ENCODE results near the gene TMTC4. TPM values are rescaled to one million over a fixed set of nuclear protein-coding genes. Genes with fewer than 3 reads are reported as not detected.
"Not testable (repeated sequence)": the region's sequence is repeated elsewhere in the genome, so short reads cannot be mapped to it uniquely, and the experiment has no call there.

Gene TMTC4
- total RNA-seq, 5 donors from 2014 or later (not counting 1 experiment from before 2014, with no cell fraction given), result 7.0 to 52.2 (median 27.7) TPM

DNA sequence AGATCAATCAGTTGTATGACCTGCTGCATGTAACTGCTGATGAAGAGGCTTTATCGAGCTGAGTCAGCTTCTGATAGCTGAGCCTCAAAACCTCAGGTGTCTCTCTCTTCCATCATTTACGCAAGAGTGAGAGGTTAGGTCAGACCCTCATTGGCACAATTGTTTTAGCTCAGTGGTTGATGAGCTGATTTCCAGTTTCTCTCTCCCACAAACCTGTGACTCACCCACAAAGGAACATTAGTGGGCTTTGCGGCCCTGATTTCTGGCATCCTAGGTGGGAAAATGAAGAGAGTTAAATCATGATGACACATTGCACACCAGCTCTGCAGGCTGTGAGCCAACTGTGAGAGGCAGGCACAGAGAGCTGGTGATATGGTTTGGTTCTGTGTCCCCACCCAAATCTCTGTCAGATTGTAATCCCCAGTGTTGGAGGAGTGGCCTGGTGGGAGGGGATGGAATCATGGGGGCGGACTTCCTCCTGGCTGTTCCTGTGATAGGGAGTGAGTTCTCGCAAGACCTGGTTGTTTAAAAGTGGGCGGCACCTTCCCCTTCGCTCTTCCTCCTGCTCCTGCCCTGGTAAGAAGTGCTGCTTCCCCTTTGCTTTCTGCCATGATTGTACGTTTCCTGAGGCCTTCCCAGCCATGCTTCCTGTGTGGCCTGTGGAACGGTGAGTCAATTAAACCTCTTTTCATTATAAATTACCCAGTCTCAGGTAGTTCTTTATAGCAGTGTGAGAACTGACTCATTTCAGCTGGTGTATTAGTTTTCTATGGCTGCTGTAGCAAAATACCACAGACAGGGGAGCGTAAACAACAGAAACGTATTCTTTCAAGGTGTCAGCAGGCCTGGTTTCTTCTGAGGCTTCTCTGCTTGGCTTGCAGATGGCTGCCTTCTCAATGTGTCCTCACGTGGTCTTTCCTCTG, 33.5 kb upstream of the TMTC4 start:
- no peaks in the 10 kb centered on the region for H3K4me1 Mint-ChIP-seq
- H3K27ac ChIP-seq (ENCODE audit: low read length), result no peak overlapping the region
- POLR2A ChIA-PET, result interaction anchor here in 1 of 2 donors (0.6 kb wide), 1 partner anchor 94 kb away, joined by 5 read pairs; no protein-coding TSS in a partner anchor
- WGBS (ENCODE audit: insufficient coverage), result 82% methylated on average over 6 of the region's 12 CpGs
- no peaks in the 10 kb centered on the region for H3K36me3 ChIP-seq (ENCODE audit: control insufficient read depth in 2 of 2, extremely low read depth in 1 of 2, insufficient read depth in 1 of 2, low read length in 1 of 2)
- DNase-seq (no peak), ATAC-seq (replicated peaks in 1 of 4) (no peak)
- no peaks in the 10 kb centered on the region for H3K9me3 Mint-ChIP-seq
- CTCF ChIA-PET, result no interaction called here
- no peaks in the 10 kb centered on the region for H3K27me3 ChIP-seq (replicated peaks in 1 of 2; ENCODE audit: control insufficient read depth in 2 of 2, extremely low read depth in 1 of 2, insufficient read depth in 2 of 2, low read length in 1 of 2)
- H3K4me1 ChIP-seq (ENCODE audit: control insufficient read depth in 1 of 2, extremely low read depth in 1 of 2, insufficient read depth in 2 of 2, low read length in 2 of 2), result no peaks in the 10 kb centered on the region
- no peak overlapping the region for H3K4me3 Mint-ChIP-seq
- H3K4me3 ChIP-seq (ENCODE audit: control insufficient read depth in 1 of 2, extremely low read depth in 1 of 2, low read length in 1 of 2), result no peak overlapping the region
- no peaks in the 10 kb centered on the region for H3K36me3 Mint-ChIP-seq
- H3K27me3 Mint-ChIP-seq, result no peaks in the 10 kb centered on the region
- H3K9me3 ChIP-seq, result no peaks in the 10 kb centered on the region
- H3K27ac Mint-ChIP-seq, result no peak overlapping the region

DNA sequence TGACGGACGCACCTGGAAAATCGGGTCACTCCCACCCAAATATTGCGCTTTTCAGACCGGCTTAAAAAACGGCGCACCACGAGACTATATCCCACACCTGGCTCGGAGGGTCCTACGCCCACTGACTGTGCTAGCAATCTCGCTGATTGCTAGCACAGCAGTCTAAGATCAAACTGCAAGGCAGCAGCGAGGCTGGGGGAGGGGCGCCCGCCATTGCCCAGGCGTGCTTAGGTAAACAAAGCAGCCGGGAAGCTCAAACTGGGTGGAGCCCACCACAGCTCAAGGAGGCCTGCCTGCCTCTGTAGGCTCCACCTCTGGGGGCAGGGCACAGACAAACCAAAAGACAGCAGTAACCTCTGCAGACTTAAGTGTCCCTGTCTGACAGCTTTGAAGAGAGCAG, 23.7 kb upstream of the TMTC4 start:
- DNase-seq; CTCF ChIA-PET; H3K27ac ChIP-seq (ENCODE audit: low read length); ATAC-seq (replicated peaks in 1 of 4); POLR2A ChIA-PET; H3K27ac Mint-ChIP-seq; H3K4me1 Mint-ChIP-seq; H3K4me3 Mint-ChIP-seq; H3K36me3 ChIP-seq (ENCODE audit: control insufficient read depth in 2 of 2, extremely low read depth in 1 of 2, insufficient read depth in 1 of 2, low read length in 1 of 2); H3K9me3 ChIP-seq; H3K4me1 ChIP-seq (ENCODE audit: control insufficient read depth in 1 of 2, extremely low read depth in 1 of 2, insufficient read depth in 2 of 2, low read length in 2 of 2); H3K9me3 Mint-ChIP-seq; H3K36me3 Mint-ChIP-seq; H3K4me3 ChIP-seq (ENCODE audit: control insufficient read depth in 1 of 2, extremely low read depth in 1 of 2, low read length in 1 of 2): not testable (repeated sequence)
- peaks cover 0 to 14% of the 10 kb centered on the region in 2 experiments for H3K27me3 ChIP-seq (replicated peaks in 1 of 2; ENCODE audit: control insufficient read depth in 2 of 2, extremely low read depth in 1 of 2, insufficient read depth in 2 of 2, low read length in 1 of 2)
- H3K27me3 Mint-ChIP-seq, result peaks cover 9 to 14% of the 10 kb centered on the region in 2 donors
- no CpG with 5 or more reads among the region's 16 CpGs for WGBS (ENCODE audit: insufficient coverage)

DNA sequence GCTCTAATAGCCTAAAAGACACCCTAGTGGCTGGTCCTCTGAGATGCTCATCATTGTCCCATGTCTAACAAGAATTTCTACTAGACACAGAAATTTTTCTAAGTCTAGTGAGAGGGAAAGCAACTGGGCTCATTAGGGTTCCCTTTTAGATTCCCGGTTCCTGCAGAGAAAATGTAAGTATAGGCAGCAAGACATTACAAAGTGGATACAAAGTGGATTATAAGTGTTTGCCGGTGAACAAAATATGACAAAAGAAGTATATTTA, 20.8 kb upstream of the TMTC4 start:
- Mint-ChIP-seq H3K4me1 (no peaks in the 10 kb centered on the region), H3K27ac (no peak overlapping the region), H3K9me3 (no peaks in the 10 kb centered on the region), H3K4me3 (no peak overlapping the region), H3K36me3 (no peaks in the 10 kb centered on the region), H3K27me3 (peaks cover 16 to 23% of the 10 kb centered on the region in 2 donors)
- ChIA-PET CTCF (no interaction called here), POLR2A (no interaction called here)
- WGBS (ENCODE audit: insufficient coverage), result no CpG with 5 or more reads among the region's 2 CpGs
- Histone ChIP-seq H3K9me3 (no peaks in the 10 kb centered on the region), H3K36me3 (ENCODE audit: control insufficient read depth in 2 of 2, extremely low read depth in 1 of 2, insufficient read depth in 1 of 2, low read length in 1 of 2) (no peaks in the 10 kb centered on the region), H3K27me3 (replicated peaks in 1 of 2; ENCODE audit: control insufficient read depth in 2 of 2, extremely low read depth in 1 of 2, insufficient read depth in 2 of 2, low read length in 1 of 2) (peaks cover 0 to 15% of the 10 kb centered on the region in 2 experiments), H3K4me1 (ENCODE audit: control insufficient read depth in 1 of 2, extremely low read depth in 1 of 2, insufficient read depth in 2 of 2, low read length in 2 of 2) (no peaks in the 10 kb centered on the region), H3K4me3 (ENCODE audit: control insufficient read depth in 1 of 2, extremely low read depth in 1 of 2, low read length in 1 of 2) (no peak overlapping the region), H3K27ac (ENCODE audit: low read length) (no peak overlapping the region)
- ATAC-seq (replicated peaks in 1 of 4) (no peak), DNase-seq (no peak)

DNA sequence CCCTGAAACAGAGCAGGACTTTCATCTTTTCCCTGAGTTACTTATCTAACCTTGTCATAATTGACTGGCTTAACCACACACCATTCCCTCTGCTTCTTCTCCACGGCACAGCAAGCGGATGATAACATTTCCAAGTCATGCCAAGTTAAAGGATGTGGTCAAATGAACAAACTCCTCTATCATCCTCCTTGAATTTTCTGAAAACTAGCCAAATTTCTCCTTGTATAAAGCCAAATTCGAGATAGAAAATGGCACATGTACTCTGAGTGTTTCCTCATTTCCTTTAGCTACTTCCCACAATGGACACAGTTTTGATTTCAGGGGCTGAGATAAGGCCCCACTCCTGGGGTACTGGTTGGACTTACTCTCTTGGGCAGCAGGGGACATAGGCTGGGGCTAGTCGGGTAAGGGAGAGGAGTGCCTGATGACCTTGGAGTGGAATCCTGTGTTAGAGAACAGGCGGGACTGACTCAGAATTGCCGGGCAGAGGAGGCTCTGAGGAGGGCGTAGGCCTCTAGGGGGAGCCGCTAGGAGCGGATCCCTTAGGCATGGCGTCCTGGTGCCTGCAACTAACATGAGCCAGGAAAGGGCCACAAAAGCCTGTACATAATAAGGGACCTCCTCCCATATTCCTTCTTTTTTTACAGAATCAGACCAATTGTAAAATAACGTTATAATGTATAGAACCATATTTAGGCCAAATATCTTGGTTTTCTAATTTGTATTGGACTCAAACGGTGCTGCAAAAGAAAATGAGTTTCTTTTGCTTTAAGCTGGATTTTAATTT, 20.3 kb upstream of the TMTC4 start:
- no peaks in the 10 kb centered on the region for H3K9me3 ChIP-seq
- no peak overlapping the region for H3K27ac Mint-ChIP-seq
- no peak for ATAC-seq (replicated peaks in 1 of 4)
- peaks cover 16 to 23% of the 10 kb centered on the region in 2 donors for H3K27me3 Mint-ChIP-seq
- 68% methylated on average over 5 of the region's 12 CpGs for WGBS (ENCODE audit: insufficient coverage)
- no peak overlapping the region for H3K4me3 ChIP-seq (ENCODE audit: control insufficient read depth in 1 of 2, extremely low read depth in 1 of 2, low read length in 1 of 2)
- ChIA-PET CTCF (no interaction called here), POLR2A (no interaction called here)
- DNase-seq, result no peak
- no peaks in the 10 kb centered on the region for H3K36me3 Mint-ChIP-seq
- H3K36me3 ChIP-seq (ENCODE audit: control insufficient read depth in 2 of 2, extremely low read depth in 1 of 2, insufficient read depth in 1 of 2, low read length in 1 of 2), result no peaks in the 10 kb centered on the region
- no peaks in the 10 kb centered on the region for H3K4me1 Mint-ChIP-seq
- peaks cover 0 to under 1% (median 0%) of the 10 kb centered on the region in 3 donors for H3K9me3 Mint-ChIP-seq
- no peak overlapping the region for H3K27ac ChIP-seq (ENCODE audit: low read length)
- no peaks in the 10 kb centered on the region for H3K4me1 ChIP-seq (ENCODE audit: control insufficient read depth in 1 of 2, extremely low read depth in 1 of 2, insufficient read depth in 2 of 2, low read length in 2 of 2)
- peaks cover 0 to 19% of the 10 kb centered on the region in 2 experiments for H3K27me3 ChIP-seq (replicated peaks in 1 of 2; ENCODE audit: control insufficient read depth in 2 of 2, extremely low read depth in 1 of 2, insufficient read depth in 2 of 2, low read length in 1 of 2)
- H3K4me3 Mint-ChIP-seq, result no peak overlapping the region

DNA sequence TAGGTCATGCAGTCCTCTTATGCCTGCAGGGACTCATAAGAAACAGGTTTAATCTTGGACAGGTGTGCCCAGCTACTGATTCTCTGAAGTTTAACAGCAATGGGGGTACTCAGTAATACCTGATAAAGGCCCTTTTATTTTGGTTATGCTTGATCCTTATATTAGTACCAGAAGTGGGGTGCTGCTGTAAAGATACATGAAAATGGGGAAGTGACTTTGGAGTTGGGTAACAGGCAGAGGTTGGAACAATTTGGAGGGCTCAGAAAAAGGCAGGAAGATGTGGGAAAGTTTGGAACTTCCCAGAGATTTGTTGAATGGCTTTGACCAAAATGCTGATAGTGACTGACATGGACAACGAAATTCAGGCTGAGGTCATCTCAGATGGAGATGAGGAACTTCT, 14.6 kb upstream of the TMTC4 start:
- Histone ChIP-seq H3K27ac (ENCODE audit: low read length) (no peak overlapping the region), H3K4me3 (ENCODE audit: control insufficient read depth in 1 of 2, extremely low read depth in 1 of 2, low read length in 1 of 2) (no peak overlapping the region), H3K36me3 (ENCODE audit: control insufficient read depth in 2 of 2, extremely low read depth in 1 of 2, insufficient read depth in 1 of 2, low read length in 1 of 2) (no peaks in the 10 kb centered on the region), H3K4me1 (ENCODE audit: control insufficient read depth in 1 of 2, extremely low read depth in 1 of 2, insufficient read depth in 2 of 2, low read length in 2 of 2) (no peaks in the 10 kb centered on the region), H3K27me3 (replicated peaks in 1 of 2; ENCODE audit: control insufficient read depth in 2 of 2, extremely low read depth in 1 of 2, insufficient read depth in 2 of 2, low read length in 1 of 2) (peaks cover 0 to 11% of the 10 kb centered on the region in 2 experiments), H3K9me3 (no peaks in the 10 kb centered on the region)
- DNase-seq (no peak), ATAC-seq (replicated peaks in 1 of 4) (no peak)
- ChIA-PET POLR2A (no interaction called here), CTCF (no interaction called here)
- H3K9me3 Mint-ChIP-seq, result peaks cover 9 to 14% (median 13%) of the 10 kb centered on the region in 3 donors
- H3K27ac Mint-ChIP-seq, result no peak overlapping the region
- peaks cover 10 to 12% of the 10 kb centered on the region in 2 donors for H3K27me3 Mint-ChIP-seq
- 30% methylated on average over 1 of the region's 1 CpG for WGBS (ENCODE audit: insufficient coverage)
- H3K4me3 Mint-ChIP-seq, result no peak overlapping the region
- peaks cover 7% of the 10 kb centered on the region for H3K36me3 Mint-ChIP-seq
- no peaks in the 10 kb centered on the region for H3K4me1 Mint-ChIP-seq

DNA sequence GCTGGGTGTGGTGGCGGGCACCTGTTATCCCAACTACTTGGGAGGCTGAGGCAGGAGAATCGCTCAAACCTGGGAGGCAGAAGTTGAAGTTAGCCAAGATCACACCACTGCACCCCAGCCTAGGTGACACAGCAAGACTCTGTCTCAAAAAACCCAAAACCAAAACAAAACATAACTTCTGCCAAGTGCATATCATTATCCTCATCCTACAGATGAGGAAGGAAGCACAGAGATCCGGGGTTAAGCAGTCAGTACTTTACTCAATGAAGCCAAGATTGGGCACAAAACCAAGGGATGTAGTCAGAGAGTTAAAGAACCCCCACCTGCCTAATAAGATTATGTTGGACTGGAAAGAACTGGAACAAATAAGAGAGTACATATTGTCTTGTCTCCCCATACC, 5.5 kb upstream of the TMTC4 start:
- H3K27ac Mint-ChIP-seq, result no peak overlapping the region
- no peak overlapping the region for H3K4me3 ChIP-seq (ENCODE audit: control insufficient read depth in 1 of 2, extremely low read depth in 1 of 2, low read length in 1 of 2)
- H3K9me3 ChIP-seq, result no peaks in the 10 kb centered on the region
- no peaks in the 10 kb centered on the region for H3K36me3 Mint-ChIP-seq
- CTCF ChIA-PET, result no interaction called here
- H3K27me3 ChIP-seq (replicated peaks in 1 of 2; ENCODE audit: control insufficient read depth in 2 of 2, extremely low read depth in 1 of 2, insufficient read depth in 2 of 2, low read length in 1 of 2), result peaks cover 0 to 7% of the 10 kb centered on the region in 2 experiments
- H3K4me3 Mint-ChIP-seq, result no peak overlapping the region
- H3K36me3 ChIP-seq (ENCODE audit: control insufficient read depth in 2 of 2, extremely low read depth in 1 of 2, insufficient read depth in 1 of 2, low read length in 1 of 2), result no peaks in the 10 kb centered on the region
- no peaks in the 10 kb centered on the region for H3K9me3 Mint-ChIP-seq
- peaks cover 7 to 12% (median 9%) of the 10 kb centered on the region in 3 donors for H3K4me1 Mint-ChIP-seq
- peaks cover 6% of the 10 kb centered on the region in 2 donors for H3K27me3 Mint-ChIP-seq
- H3K4me1 ChIP-seq (ENCODE audit: control insufficient read depth in 1 of 2, extremely low read depth in 1 of 2, insufficient read depth in 2 of 2, low read length in 2 of 2), result peaks cover 0 to 9% of the 10 kb centered on the region in 2 experiments
- DNase-seq, result no peak
- WGBS (ENCODE audit: insufficient coverage), result 67% methylated on average over 1 of the region's 3 CpGs
- POLR2A ChIA-PET, result no interaction called here
- ATAC-seq (replicated peaks in 1 of 4), result no peak
- no peak overlapping the region for H3K27ac ChIP-seq (ENCODE audit: low read length)

Data from T-cell (primary cell).